ENCODE results near the gene DDX56. TPM values are rescaled to one million over a fixed set of nuclear protein-coding genes. Genes with fewer than 3 reads are reported as not detected.

The DDX56 gene
- polyA plus RNA-seq, 1 donor (not counting 4 experiments of a cell fraction or from before 2014, with no cell fraction given), result 79.9 TPM

DNA sequence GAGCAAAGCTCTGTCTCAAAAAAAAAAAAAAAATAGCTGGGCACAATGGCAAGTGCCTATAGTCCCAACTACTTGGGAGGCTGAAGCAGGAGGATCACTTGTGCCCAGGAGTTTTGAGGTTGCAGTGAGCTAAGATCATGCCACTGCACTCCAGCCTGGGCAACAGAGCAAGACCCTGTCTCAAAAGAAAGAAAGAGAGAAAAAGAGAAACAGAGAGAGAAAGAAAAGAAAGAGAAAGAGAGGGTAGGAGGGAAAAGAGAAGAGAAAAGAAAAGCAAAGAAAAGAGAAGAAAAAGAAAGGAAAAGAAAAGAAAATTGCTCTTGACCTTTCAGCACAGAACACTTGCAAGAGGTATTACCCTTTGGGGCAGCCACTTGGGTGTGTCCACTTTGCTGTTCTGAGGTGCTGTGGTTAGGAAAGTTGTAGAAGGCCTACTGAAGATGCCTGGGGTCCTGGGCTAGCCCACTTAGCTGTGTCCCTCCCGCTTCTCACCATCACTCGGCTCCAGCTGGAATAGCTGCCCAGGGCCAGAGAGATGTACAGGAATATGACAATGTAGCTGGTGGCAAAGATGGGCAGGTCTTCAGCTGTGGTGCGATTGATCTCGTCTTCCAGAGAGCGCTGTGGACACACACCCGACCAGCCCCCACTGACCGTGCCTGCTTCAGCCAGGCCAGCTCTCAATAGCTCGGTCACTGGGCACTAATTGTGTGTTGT lies 38.2 kb downstream of the DDX56 start:
- Histone ChIP-seq H3K36me3 (ENCODE audit: control insufficient read depth in 2 of 2, extremely low read depth in 1 of 2, insufficient read depth in 2 of 2, low read length in 2 of 2) (no peaks in the 10 kb centered on the region), H2AFZ (ENCODE audit: control insufficient read depth, low read length) (no peak overlapping the region), H3K27me3 (ENCODE audit: control insufficient read depth, extremely low read depth, insufficient read depth, low read length) (no peaks in the 10 kb centered on the region), H3K4me3 (ENCODE audit: control insufficient read depth in 2 of 3, extremely low read depth in 1 of 3, insufficient read depth in 2 of 3, low read depth in 1 of 3, low read length in 3 of 3) (no peak overlapping the region), H3K9me1 (ENCODE audit: control insufficient read depth, extremely low read depth, insufficient read depth, low read length) (no peaks in the 10 kb centered on the region), H3K27ac (ENCODE audit: control insufficient read depth, insufficient read depth, low read length) (no peak overlapping the region), H3K9ac (ENCODE audit: control insufficient read depth, extremely low read depth, insufficient read depth, low read length) (no peak overlapping the region), H4K20me1 (ENCODE audit: control insufficient read depth, extremely low read depth, insufficient read depth, low read length) (no peaks in the 10 kb centered on the region), H3K79me2 (ENCODE audit: control insufficient read depth, insufficient read depth, low read length) (no peaks in the 10 kb centered on the region), H3K4me2 (ENCODE audit: control insufficient read depth, extremely low read depth, insufficient read depth, low read depth, low read length) (no peak overlapping the region), H3K9me3 (ENCODE audit: control insufficient read depth, low read depth, low read length) (no peaks in the 10 kb centered on the region), H3K4me1 (ENCODE audit: control insufficient read depth, extremely low read depth, insufficient read depth, low read length) (no peaks in the 10 kb centered on the region)
- no peak for TF ChIP-seq EZH2 (IDR thresholded peaks at IDR 0.05; ENCODE audit: low read length)
- TF ChIP-seq, protein P1, sequence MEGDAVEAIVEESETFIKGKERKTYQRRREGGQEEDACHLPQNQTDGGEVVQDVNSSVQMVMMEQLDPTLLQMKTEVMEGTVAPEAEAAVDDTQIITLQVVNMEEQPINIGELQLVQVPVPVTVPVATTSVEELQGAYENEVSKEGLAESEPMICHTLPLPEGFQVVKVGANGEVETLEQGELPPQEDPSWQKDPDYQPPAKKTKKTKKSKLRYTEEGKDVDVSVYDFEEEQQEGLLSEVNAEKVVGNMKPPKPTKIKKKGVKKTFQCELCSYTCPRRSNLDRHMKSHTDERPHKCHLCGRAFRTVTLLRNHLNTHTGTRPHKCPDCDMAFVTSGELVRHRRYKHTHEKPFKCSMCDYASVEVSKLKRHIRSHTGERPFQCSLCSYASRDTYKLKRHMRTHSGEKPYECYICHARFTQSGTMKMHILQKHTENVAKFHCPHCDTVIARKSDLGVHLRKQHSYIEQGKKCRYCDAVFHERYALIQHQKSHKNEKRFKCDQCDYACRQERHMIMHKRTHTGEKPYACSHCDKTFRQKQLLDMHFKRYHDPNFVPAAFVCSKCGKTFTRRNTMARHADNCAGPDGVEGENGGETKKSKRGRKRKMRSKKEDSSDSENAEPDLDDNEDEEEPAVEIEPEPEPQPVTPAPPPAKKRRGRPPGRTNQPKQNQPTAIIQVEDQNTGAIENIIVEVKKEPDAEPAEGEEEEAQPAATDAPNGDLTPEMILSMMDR (optimal IDR thresholded peaks at IDR 0.05 in 1 of 3, IDR thresholded peaks at IDR 0.05 in 1 of 3, conservative IDR thresholded peaks at IDR 0.05 in 1 of 3; ENCODE audit: extremely low read depth in 1 of 3, insufficient read depth in 2 of 3, low read length in 3 of 3), result no peak
- dilution Hi-C loops (cut with MboI; ENCODE audit: extremely low pct_ligation_motif_present, low sequenced_read_pairs), result no loop called here
- FAIRE-seq (no peak), DNase-seq (ENCODE audit: low read depth, low spot score) (no peak)

DNA sequence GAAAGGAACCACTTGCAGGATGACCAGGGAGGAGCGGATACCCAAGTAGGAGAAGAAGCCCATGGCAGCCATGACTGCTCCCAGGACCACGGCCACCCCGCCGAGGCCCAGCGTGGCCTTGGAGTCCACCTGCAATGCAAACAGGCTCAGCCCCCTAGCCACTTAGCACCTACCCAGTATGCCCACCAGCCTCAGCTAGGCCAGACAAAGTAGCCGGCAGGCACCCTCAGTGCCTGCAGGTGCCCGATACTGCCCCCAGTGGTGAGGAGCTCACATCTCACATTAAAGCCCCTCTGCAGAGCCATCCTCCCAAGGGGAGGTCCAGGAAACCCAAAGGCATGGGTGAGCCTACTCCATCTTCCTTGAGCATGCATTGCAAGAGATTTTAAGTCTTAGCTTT lies 39.2 kb downstream of the DDX56 start:
- Histone ChIP-seq H2AFZ (ENCODE audit: control insufficient read depth, low read length) (no peak overlapping the region), H3K9me3 (ENCODE audit: control insufficient read depth, low read depth, low read length) (no peaks in the 10 kb centered on the region), H3K9ac (ENCODE audit: control insufficient read depth, extremely low read depth, insufficient read depth, low read length) (no peak overlapping the region), H4K20me1 (ENCODE audit: control insufficient read depth, extremely low read depth, insufficient read depth, low read length) (no peaks in the 10 kb centered on the region), H3K27ac (ENCODE audit: control insufficient read depth, insufficient read depth, low read length) (no peak overlapping the region), H3K4me2 (ENCODE audit: control insufficient read depth, extremely low read depth, insufficient read depth, low read depth, low read length) (no peak overlapping the region), H3K79me2 (ENCODE audit: control insufficient read depth, insufficient read depth, low read length) (no peaks in the 10 kb centered on the region), H3K4me3 (ENCODE audit: control insufficient read depth in 2 of 3, extremely low read depth in 1 of 3, insufficient read depth in 2 of 3, low read depth in 1 of 3, low read length in 3 of 3) (no peak overlapping the region), H3K27me3 (ENCODE audit: control insufficient read depth, extremely low read depth, insufficient read depth, low read length) (no peaks in the 10 kb centered on the region), H3K9me1 (ENCODE audit: control insufficient read depth, extremely low read depth, insufficient read depth, low read length) (no peaks in the 10 kb centered on the region), H3K36me3 (ENCODE audit: control insufficient read depth in 2 of 2, extremely low read depth in 1 of 2, insufficient read depth in 2 of 2, low read length in 2 of 2) (no peaks in the 10 kb centered on the region), H3K4me1 (ENCODE audit: control insufficient read depth, extremely low read depth, insufficient read depth, low read length) (no peaks in the 10 kb centered on the region)
- DNase-seq (ENCODE audit: low read depth, low spot score), result no peak
- no peak for TF ChIP-seq EZH2 (IDR thresholded peaks at IDR 0.05; ENCODE audit: low read length)
- TF ChIP-seq, protein P1 (optimal IDR thresholded peaks at IDR 0.05 in 1 of 3, IDR thresholded peaks at IDR 0.05 in 1 of 3, conservative IDR thresholded peaks at IDR 0.05 in 1 of 3; ENCODE audit: extremely low read depth in 1 of 3, insufficient read depth in 2 of 3, low read length in 3 of 3), result peak; percentile 72 to 82 (median 82)
- dilution Hi-C loops (cut with MboI; ENCODE audit: extremely low pct_ligation_motif_present, low sequenced_read_pairs), result no loop called here
- FAIRE-seq, result peak; percentile 49
